T-cell (primary cell): Measurements from ENCODE around the gene PHTF1. TPM values are rescaled to one million over a fixed set of nuclear protein-coding genes. Genes with fewer than 3 reads are reported as not detected.
"Not testable (repeated sequence)": the region's sequence is repeated elsewhere in the genome, so short reads cannot be mapped to it uniquely, and the experiment has no call there.

Experiments
- ATAC-seq, 4 experiments: fragments of 200-7000 bp in 3 of 4; fragments of 150-1000 bp in 1 of 4; cut with Tn5 transposase; replicated peaks in 1 of 4; 1 replicate in 3 of 4; 2 replicates in 1 of 4; pipeline ENCODE4 v1.10.0; 2021; ENCODE audit warnings: moderate library complexity in 3 of 4, mild to moderate bottlenecking in 2 of 4, moderate number of reproducible peaks in 1 of 4
- CTCF ChIA-PET, 2 donors: fragments of 300-600 bp; sonication (Branson Sonifier 250); formaldehyde crosslinking; loops; one replicate each; lab custom pipeline; 2022; ENCODE audit warnings: antibody characterized with exemption in 2 of 2; lab: Charles Lee
- POLR2A ChIA-PET, 2 donors: fragments of 300-600 bp; sonication (Branson Sonifier 250); formaldehyde crosslinking; loops; one replicate each; lab custom pipeline; 2022; ENCODE audit warnings: antibody characterized with exemption in 2 of 2; lab: Charles Lee
- DNase-seq, 35 experiments: peaks; one replicate each; pipeline versions ENCODE4 v3.0.0 to v3.0.0-alpha.2; 2013 to 2023
- H3K27ac ChIP-seq: one replicate; pipeline ENCODE4 v1.5.1; 2013; ENCODE audit warnings: low read length
- H3K27me3 ChIP-seq, 2 experiments: replicated peaks in 1 of 2; 1 replicate in 1 of 2; 2 replicates in 1 of 2; pipeline versions ENCODE4 v1.6.1 to v1.7.0; 2013; ENCODE audit warnings: low read length in 1 of 2, mixed read lengths in 1 of 2; ENCODE audit not compliant: control insufficient read depth in 2 of 2, insufficient read depth in 2 of 2; ENCODE audit errors: extremely low read depth in 1 of 2
- H3K36me3 ChIP-seq, 2 donors: 1 replicate in 1 of 2; 2 replicates in 1 of 2; pipeline versions ENCODE4 v1.6.1 to v1.7.0; 2013; ENCODE audit warnings: low read length in 1 of 2; ENCODE audit not compliant: control insufficient read depth in 2 of 2, insufficient read depth in 1 of 2; ENCODE audit errors: extremely low read depth in 1 of 2
- H3K4me1 ChIP-seq, 2 experiments: 1 replicate in 1 of 2; 2 replicates in 1 of 2; pipeline versions ENCODE4 v1.6.1 to v1.7.0; 2013; ENCODE audit warnings: low read length in 2 of 2, mixed read lengths in 1 of 2; ENCODE audit not compliant: insufficient read depth in 2 of 2, control insufficient read depth in 1 of 2; ENCODE audit errors: extremely low read depth in 1 of 2
- H3K4me3 ChIP-seq, 2 donors: 1 replicate in 1 of 2; 2 replicates in 1 of 2; pipeline versions ENCODE4 v1.5.1 to v1.7.0; 2013; ENCODE audit warnings: mild to moderate bottlenecking in 2 of 2, low read length in 1 of 2, moderate library complexity in 1 of 2; ENCODE audit not compliant: control insufficient read depth in 1 of 2; ENCODE audit errors: extremely low read depth in 1 of 2
- H3K9me3 ChIP-seq: 2 replicates; pipeline ENCODE4 v1.7.0; 2013
- H3K27ac Mint-ChIP-seq, 2 donors: one replicate each; pipeline ENCODE4 v1.8.0; 2020 to 2021; ENCODE audit warnings: mild to moderate bottlenecking in 2 of 2, mixed read lengths in 2 of 2
- H3K27me3 Mint-ChIP-seq, 2 donors: one replicate each; pipeline ENCODE4 v1.8.0; 2021 to 2022; ENCODE audit warnings: mixed read lengths in 2 of 2
- H3K36me3 Mint-ChIP-seq: one replicate; pipeline ENCODE4 v1.8.0; 2021; ENCODE audit warnings: mixed read lengths
- H3K4me1 Mint-ChIP-seq, 3 donors: one replicate each; pipeline ENCODE4 v1.8.0; 2020 to 2022; ENCODE audit warnings: mixed read lengths in 3 of 3, mild to moderate bottlenecking in 1 of 3
- H3K4me3 Mint-ChIP-seq, 3 donors: one replicate each; pipeline ENCODE4 v1.8.0; 2020 to 2022; ENCODE audit warnings: mild to moderate bottlenecking in 3 of 3, mixed read lengths in 3 of 3, moderate library complexity in 3 of 3
- H3K9me3 Mint-ChIP-seq, 3 donors: one replicate each; pipeline ENCODE4 v1.8.0; 2020 to 2022; ENCODE audit warnings: mixed read lengths in 3 of 3
- WGBS: methylation state at CpG from one replicate; pipeline ENCODE4 v1.1.5; 2013; ENCODE audit warnings: missing lambda C conversion rate; ENCODE audit not compliant: insufficient coverage; 5-methylcytosine and 5-hydroxymethylcytosine counted together
- total RNA-seq, 35 experiments: library from RNA in 6 of 35; stranded (reverse) in 6 of 35; fragments of 120-200 nt in 1 of 35; gene quantifications; one replicate each; pipeline versions ENCODE4 v1.2.1 to v1.2.4 and lab custom pipeline; 2013 to 2026

The PHTF1 gene
- total RNA-seq, 5 donors from 2014 or later (not counting 1 experiment from before 2014, with no cell fraction given) = 5.9 to 10.5 (median 9.2) TPM

- no peaks in the 10 kb centered on the region for H3K27me3 Mint-ChIP-seq
These were observed 26.5 kb downstream of the PHTF1 start for GRCh38 chr1:113732802-113733201.

GRCh38 chr1:113721010-113721409, 38.3 kb downstream of the PHTF1 start:
- H3K9me3 Mint-ChIP-seq = peaks cover 7 to 22% (median 10%) of the 10 kb centered on the region in 3 donors
- POLR2A ChIA-PET = no interaction called here
- H3K4me3 Mint-ChIP-seq = no peak overlapping the region
- no peaks in the 10 kb centered on the region for H3K4me1 ChIP-seq
- H3K36me3 ChIP-seq = peaks cover 0 to 7% of the 10 kb centered on the region in 2 donors
- H3K27ac ChIP-seq = no peak overlapping the region
- ATAC-seq = no peak
- H3K9me3 ChIP-seq = no peaks in the 10 kb centered on the region
- no peak overlapping the region for H3K4me3 ChIP-seq
- CTCF ChIA-PET = no interaction called here
- WGBS = no CpG with 5 or more reads among the region's 2 CpGs
- H3K27ac Mint-ChIP-seq = no peak overlapping the region
- peaks cover 62% of the 10 kb centered on the region for H3K36me3 Mint-ChIP-seq
- no peak for DNase-seq
- H3K27me3 Mint-ChIP-seq = no peaks in the 10 kb centered on the region
- H3K4me1 Mint-ChIP-seq = no peaks in the 10 kb centered on the region
- H3K27me3 ChIP-seq = no peaks in the 10 kb centered on the region

More at GRCh38 chr1:113732802-113733201, 26.5 kb downstream of the PHTF1 start:
- Mint-ChIP-seq H3K27ac (no peak overlapping the region), H3K9me3 (no peaks in the 10 kb centered on the region), H3K4me3 (no peak overlapping the region), H3K4me1 (no peaks in the 10 kb centered on the region), H3K36me3 (peaks cover 24% of the 10 kb centered on the region)
- H3K4me3 ChIP-seq = no peak overlapping the region
- POLR2A ChIA-PET = no interaction called here
- no peak for ATAC-seq
- no CpG with 5 or more reads among the region's 5 CpGs for WGBS
- CTCF ChIA-PET = no interaction called here
- H3K27ac ChIP-seq = no peak overlapping the region
- H3K9me3 ChIP-seq = no peaks in the 10 kb centered on the region
- peaks cover 0 to 2% of the 10 kb centered on the region in 2 donors for H3K36me3 ChIP-seq
- no peak for DNase-seq
- no peaks in the 10 kb centered on the region for H3K27me3 ChIP-seq
- H3K4me1 ChIP-seq = no peaks in the 10 kb centered on the region

GRCh38 chr1:113718621-113719020, 40.7 kb downstream of the PHTF1 start:
- H3K36me3 Mint-ChIP-seq = peaks cover 58% of the 10 kb centered on the region
- WGBS = 95% methylated on average over 3 of the region's 5 CpGs
- DNase-seq, POLR2A ChIA-PET, H3K36me3 ChIP-seq, H3K27ac ChIP-seq, CTCF ChIA-PET, H3K4me3 Mint-ChIP-seq, ATAC-seq, H3K4me1 Mint-ChIP-seq, H3K27me3 ChIP-seq, H3K27ac Mint-ChIP-seq, H3K4me1 ChIP-seq, H3K9me3 ChIP-seq, H3K27me3 Mint-ChIP-seq: not testable (repeated sequence)
- peak overlapping the region in 1 of 2 donors; percentile 10 for H3K4me3 ChIP-seq
- peaks cover 7 to 22% (median 10%) of the 10 kb centered on the region in 3 donors for H3K9me3 Mint-ChIP-seq

GRCh38 chr1:113717506-113717905, 41.8 kb downstream of the PHTF1 start:
- DNase-seq, H3K27me3 Mint-ChIP-seq, H3K27ac ChIP-seq, H3K27me3 ChIP-seq, H3K4me3 ChIP-seq, ATAC-seq, H3K27ac Mint-ChIP-seq, H3K4me1 Mint-ChIP-seq, H3K4me3 Mint-ChIP-seq, POLR2A ChIA-PET, H3K9me3 ChIP-seq, H3K36me3 ChIP-seq, CTCF ChIA-PET, H3K4me1 ChIP-seq: not testable (repeated sequence)
- Mint-ChIP-seq H3K36me3 (peaks cover 55% of the 10 kb centered on the region), H3K9me3 (peaks cover 7 to 22% (median 10%) of the 10 kb centered on the region in 3 donors)
- WGBS = no CpG with 5 or more reads among the region's 6 CpGs

- Mint-ChIP-seq H3K27ac (no peak overlapping the region), H3K9me3 (peaks cover 6 to 21% (median 10%) of the 10 kb centered on the region in 3 donors), H3K27me3 (no peaks in the 10 kb centered on the region), H3K36me3 (peaks cover 48% of the 10 kb centered on the region), H3K4me3 (no peak overlapping the region), H3K4me1 (no peaks in the 10 kb centered on the region)
- H3K27me3 ChIP-seq = no peaks in the 10 kb centered on the region
- ChIA-PET POLR2A (no interaction called here), CTCF (no interaction called here)
- no peak overlapping the region for H3K4me3 ChIP-seq
- no peak for ATAC-seq
- H3K4me1 ChIP-seq = no peaks in the 10 kb centered on the region
- H3K36me3 ChIP-seq = peaks cover 4% of the 10 kb centered on the region in 2 donors
- no peak overlapping the region for H3K27ac ChIP-seq
- DNase-seq = no peak
- WGBS = 97% methylated on average over 3 of the region's 3 CpGs
- no peaks in the 10 kb centered on the region for H3K9me3 ChIP-seq
These were observed 44.5 kb downstream of the PHTF1 start for GRCh38 chr1:113714606-113715269.

GRCh38 chr1:113701429-113701828, 57.9 kb downstream of the PHTF1 start:
- no peaks in the 10 kb centered on the region for H3K27me3 Mint-ChIP-seq
- H3K36me3 Mint-ChIP-seq = peaks cover 13% of the 10 kb centered on the region
- WGBS = no CpG with 5 or more reads among the region's 3 CpGs
- Histone ChIP-seq H3K9me3 (no peaks in the 10 kb centered on the region), H3K36me3 (no peaks in the 10 kb centered on the region), H3K4me3 (no peak overlapping the region), H3K27ac (no peak overlapping the region), H3K27me3 (no peaks in the 10 kb centered on the region), H3K4me1 (peaks cover 0 to 7% of the 10 kb centered on the region in 2 experiments)
- ATAC-seq (no peak), DNase-seq (peak in 3 of 35 experiments; percentile 3 to 9 (median 5))
- no peak overlapping the region for H3K4me3 Mint-ChIP-seq
- ChIA-PET CTCF (no interaction called here), POLR2A (no interaction called here)
- H3K9me3 Mint-ChIP-seq = no peaks in the 10 kb centered on the region
- peaks cover 12 to 21% (median 14%) of the 10 kb centered on the region in 3 donors for H3K4me1 Mint-ChIP-seq
- H3K27ac Mint-ChIP-seq = no peak overlapping the region
